Erythroblast (primary cell): ENCODE measurements around the gene DHRS12.

Source experiments
- GATA1 ChIP-seq: IDR thresholded peaks from 2 replicates; pipeline ENCODE4 v1.6.1; 2011; ENCODE audit warnings: low read depth, mild to moderate bottlenecking, control low read depth, low read length, moderate library complexity
- POLR2A ChIP-seq: IDR thresholded peaks from 2 replicates; pipeline ENCODE4 v1.6.1; 2011; ENCODE audit warnings: mild to moderate bottlenecking, low read length

DNA sequence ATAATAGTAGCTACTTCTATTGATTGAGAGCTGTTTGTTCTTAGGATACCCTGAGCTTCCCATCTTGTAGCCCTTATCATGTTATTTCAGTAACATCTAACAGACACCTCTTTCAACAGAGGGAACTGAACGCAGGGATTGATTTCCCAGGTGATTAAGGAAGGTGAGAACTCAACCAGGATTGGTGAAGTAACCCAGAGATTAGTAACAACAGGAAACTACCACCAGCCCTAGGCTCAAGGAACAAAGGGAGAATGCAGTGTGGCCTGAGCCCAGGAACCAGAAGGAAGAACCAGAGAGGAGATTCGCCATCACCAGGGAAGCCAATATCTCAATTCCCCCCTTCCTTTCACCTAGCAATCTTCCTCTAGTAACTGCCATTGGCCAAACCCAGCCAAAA, 8.5 kb downstream of the DHRS12 start:
- TF ChIP-seq POLR2A (no peak), GATA1 (no peak)
